Measurements from ENCODE around the gene VWCE.
"Not testable (repeated sequence)": the region's sequence is repeated elsewhere in the genome, so short reads cannot be mapped to it uniquely, and the experiment has no call there.

DNA sequence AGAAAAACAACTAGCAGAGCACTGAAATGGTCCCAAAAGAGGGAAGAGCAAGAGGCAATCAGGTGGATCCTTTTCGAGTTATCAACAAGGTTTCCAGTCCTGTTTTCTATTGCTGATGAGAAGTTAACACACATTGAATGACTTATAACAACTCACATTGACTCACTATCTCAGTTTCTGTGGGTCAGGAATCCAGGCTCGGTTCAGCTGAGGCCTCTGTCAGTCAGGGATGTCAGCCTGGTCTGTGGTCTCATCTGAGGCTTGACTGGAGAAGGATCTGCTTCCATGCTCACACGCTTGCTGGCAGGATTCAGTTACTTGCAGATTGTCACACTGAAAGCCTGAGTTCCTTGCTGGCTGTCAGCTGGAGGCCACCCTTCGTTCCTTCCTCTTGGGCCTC, 76.8 kb downstream of the VWCE start:
- TF ChIP-seq, protein P1, sequence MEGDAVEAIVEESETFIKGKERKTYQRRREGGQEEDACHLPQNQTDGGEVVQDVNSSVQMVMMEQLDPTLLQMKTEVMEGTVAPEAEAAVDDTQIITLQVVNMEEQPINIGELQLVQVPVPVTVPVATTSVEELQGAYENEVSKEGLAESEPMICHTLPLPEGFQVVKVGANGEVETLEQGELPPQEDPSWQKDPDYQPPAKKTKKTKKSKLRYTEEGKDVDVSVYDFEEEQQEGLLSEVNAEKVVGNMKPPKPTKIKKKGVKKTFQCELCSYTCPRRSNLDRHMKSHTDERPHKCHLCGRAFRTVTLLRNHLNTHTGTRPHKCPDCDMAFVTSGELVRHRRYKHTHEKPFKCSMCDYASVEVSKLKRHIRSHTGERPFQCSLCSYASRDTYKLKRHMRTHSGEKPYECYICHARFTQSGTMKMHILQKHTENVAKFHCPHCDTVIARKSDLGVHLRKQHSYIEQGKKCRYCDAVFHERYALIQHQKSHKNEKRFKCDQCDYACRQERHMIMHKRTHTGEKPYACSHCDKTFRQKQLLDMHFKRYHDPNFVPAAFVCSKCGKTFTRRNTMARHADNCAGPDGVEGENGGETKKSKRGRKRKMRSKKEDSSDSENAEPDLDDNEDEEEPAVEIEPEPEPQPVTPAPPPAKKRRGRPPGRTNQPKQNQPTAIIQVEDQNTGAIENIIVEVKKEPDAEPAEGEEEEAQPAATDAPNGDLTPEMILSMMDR (conservative IDR thresholded peaks at IDR 0.05; ENCODE audit: low read length) = not testable (repeated sequence)
- TF ChIP-seq EZH2phosphoT487 (IDR thresholded peaks at IDR 0.05; ENCODE audit: borderline replicate concordance, low read depth, low read length) = not testable (repeated sequence)

All from OCI-LY7 (cell line).